Activated gamma-delta T cell treated with Interleukin-2 at 50 U/mL for 16 hours (primary cell): ENCODE results near the gene ATAD3B.
"Not testable (repeated sequence)": the region's sequence is repeated elsewhere in the genome, so short reads cannot be mapped to it uniquely, and the experiment has no call there.

Source experiments
- DNase-seq: peaks from one replicate; pipeline ENCODE4 v3.0.0-alpha.2; 2020

ATAD3B gene

GRCh38 chr1:1514376-1514775, 42.8 kb downstream of the ATAD3B start:
- DNase-seq: not testable (repeated sequence)

GRCh38 chr1:1516923-1517322, 45.4 kb downstream of the ATAD3B start:
- DNase-seq: not testable (repeated sequence)

- DNase-seq: no peak
These were observed 46.5 kb downstream of the ATAD3B start for GRCh38 chr1:1517973-1518620.

- not testable (repeated sequence) for DNase-seq
These were observed 47.0 kb downstream of the ATAD3B start for GRCh38 chr1:1518621-1519007.

- not testable (repeated sequence) for DNase-seq
These were observed 48.4 kb downstream of the ATAD3B start for GRCh38 chr1:1519805-1520505.

GRCh38 chr1:1521331-1521730, 49.8 kb downstream of the ATAD3B start:
- DNase-seq: no peak

- DNase-seq: not testable (repeated sequence)
These were observed 51.0 kb downstream of the ATAD3B start for GRCh38 chr1:1522536-1522935.

GRCh38 chr1:1523226-1523625, 51.7 kb downstream of the ATAD3B start:
- not testable (repeated sequence) for DNase-seq

GRCh38 chr1:1523651-1524050, 52.1 kb downstream of the ATAD3B start:
- DNase-seq: not testable (repeated sequence)

- DNase-seq: not testable (repeated sequence)
These were observed 53.3 kb downstream of the ATAD3B start for GRCh38 chr1:1524750-1525383.

GRCh38 chr1:1526476-1526875, 54.9 kb downstream of the ATAD3B start:
- DNase-seq: not testable (repeated sequence)

GRCh38 chr1:1527092-1527816, 55.7 kb downstream of the ATAD3B start:
- no peak for DNase-seq

- no peak for DNase-seq
These were observed 57.0 kb downstream of the ATAD3B start for GRCh38 chr1:1528301-1529267.

GRCh38 chr1:1529321-1529720, 57.8 kb downstream of the ATAD3B start:
- DNase-seq: no peak

GRCh38 chr1:1529936-1530335, 58.4 kb downstream of the ATAD3B start:
- DNase-seq: no peak

GRCh38 chr1:1531947-1532346, 60.4 kb downstream of the ATAD3B start:
- no peak for DNase-seq

- not testable (repeated sequence) for DNase-seq
These were observed 61.8 kb downstream of the ATAD3B start for GRCh38 chr1:1533176-1533893.

- not testable (repeated sequence) for DNase-seq
These were observed 62.3 kb downstream of the ATAD3B start for GRCh38 chr1:1533894-1534291.

GRCh38 chr1:1534401-1535154, 63.0 kb downstream of the ATAD3B start:
- no peak for DNase-seq

- DNase-seq: no peak
These were observed 63.8 kb downstream of the ATAD3B start for GRCh38 chr1:1535201-1536018.
